Breast epithelium (tissue), 4 donors: ENCODE data around the gene CACNA1H. TPM values are rescaled to one million over a fixed set of nuclear protein-coding genes. Genes with fewer than 3 reads are reported as not detected.

Source experiments
- DNase-seq, 2 donors: peaks; one replicate each; pipeline ENCODE4 v3.0.0-alpha.2; 2019; ENCODE audit warnings: low spot score in 2 of 2
- H3K27ac ChIP-seq, 2 donors: fragments of 200-600 bp; sonication (generic) in 1 of 2; one replicate each; pipeline ENCODE4 v1.5.1; 2016 to 2019; ENCODE audit warnings: mild to moderate bottlenecking in 1 of 2
- H3K27me3 ChIP-seq, 2 donors: fragments of 200-600 bp; sonication (generic) in 1 of 2; one replicate each; pipeline versions ENCODE4 v1.5.1 to v1.6.0; 2017 to 2019; ENCODE audit warnings: control low read depth in 1 of 2, mild to moderate bottlenecking in 1 of 2
- H3K36me3 ChIP-seq: fragments of 200-600 bp; one replicate; pipeline ENCODE4 v1.5.1; 2019
- H3K4me1 ChIP-seq, 2 donors: fragments of 200-600 bp; sonication (generic); one replicate each; pipeline ENCODE4 v1.5.1; 2016 to 2019; ENCODE audit warnings: control low read depth in 1 of 2
- H3K4me3 ChIP-seq, 3 donors: fragments of 200-600 bp; sonication (generic); 1 replicate in 2 of 3; 2 replicates in 1 of 3; pipeline ENCODE4 v1.5.1; 2016 to 2019; ENCODE audit warnings: mild to moderate bottlenecking in 3 of 3, moderate library complexity in 2 of 3
- H3K9me3 ChIP-seq, 2 donors: fragments of 200-600 bp; sonication (generic) in 1 of 2; one replicate each; pipeline ENCODE4 v1.5.1; 2016 to 2019; ENCODE audit warnings: control low read depth in 1 of 2
- POLR2A ChIP-seq: fragments of 450-650 bp; IDR thresholded peaks from one replicate; pipeline ENCODE4 v1.6.1; 2016; ENCODE audit warnings: antibody characterized with exemption, mild to moderate bottlenecking, moderate library complexity
- POLR2AphosphoS5 ChIP-seq, 3 donors: sonication (generic); formaldehyde crosslinking; IDR thresholded peaks; one replicate each; pipeline ENCODE4 v1.6.1; 2017; ENCODE audit warnings: antibody characterized with exemption in 3 of 3
- intact Hi-C: fragments of 100-400 bp; cut with DNase I; formaldehyde crosslinking; loops from one replicate; pipeline ENCODE4 v1.15.1; 2023; ENCODE audit warnings: low total_unique reads
- total RNA-seq, 3 donors: library from RNA; depleted of rRNA; stranded (reverse); fragments of >200 nt; gene quantifications; one replicate each; pipeline ENCODE4 v1.1.0, GENCODE V29; 2016
- TF ChIP-seq, protein P1 (sequence below), 3 donors: fragments of 450-650 bp; IDR thresholded peaks; one replicate each; pipeline ENCODE4 v1.5.1; 2016 to 2017; ENCODE audit warnings: antibody characterized with exemption in 3 of 3, mild to moderate bottlenecking in 3 of 3, moderate library complexity in 3 of 3

The CACNA1H gene
- total RNA-seq, 3 donors from 2014 or later, result 1.6 to 2.5 (median 2.2) TPM

GRCh38 chr16:1126586-1126985 is 26.3 kb upstream of the CACNA1H start:
- Histone ChIP-seq H3K27me3 (peaks cover 0 to 87% of the 10 kb centered on the region in 2 donors), H3K4me1 (no peaks in the 10 kb centered on the region), H3K9me3 (no peaks in the 10 kb centered on the region), H3K27ac (no peak overlapping the region), H3K36me3 (no peaks in the 10 kb centered on the region), H3K4me3 (no peak overlapping the region)
- intact Hi-C loops, result no loop called here
- no peak for DNase-seq
- TF ChIP-seq POLR2AphosphoS5 (IDR thresholded peaks at IDR 0.05), result no peak
- TF ChIP-seq, protein P1, sequence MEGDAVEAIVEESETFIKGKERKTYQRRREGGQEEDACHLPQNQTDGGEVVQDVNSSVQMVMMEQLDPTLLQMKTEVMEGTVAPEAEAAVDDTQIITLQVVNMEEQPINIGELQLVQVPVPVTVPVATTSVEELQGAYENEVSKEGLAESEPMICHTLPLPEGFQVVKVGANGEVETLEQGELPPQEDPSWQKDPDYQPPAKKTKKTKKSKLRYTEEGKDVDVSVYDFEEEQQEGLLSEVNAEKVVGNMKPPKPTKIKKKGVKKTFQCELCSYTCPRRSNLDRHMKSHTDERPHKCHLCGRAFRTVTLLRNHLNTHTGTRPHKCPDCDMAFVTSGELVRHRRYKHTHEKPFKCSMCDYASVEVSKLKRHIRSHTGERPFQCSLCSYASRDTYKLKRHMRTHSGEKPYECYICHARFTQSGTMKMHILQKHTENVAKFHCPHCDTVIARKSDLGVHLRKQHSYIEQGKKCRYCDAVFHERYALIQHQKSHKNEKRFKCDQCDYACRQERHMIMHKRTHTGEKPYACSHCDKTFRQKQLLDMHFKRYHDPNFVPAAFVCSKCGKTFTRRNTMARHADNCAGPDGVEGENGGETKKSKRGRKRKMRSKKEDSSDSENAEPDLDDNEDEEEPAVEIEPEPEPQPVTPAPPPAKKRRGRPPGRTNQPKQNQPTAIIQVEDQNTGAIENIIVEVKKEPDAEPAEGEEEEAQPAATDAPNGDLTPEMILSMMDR (IDR thresholded peaks at IDR 0.05), result no peak
- no peak for TF ChIP-seq POLR2A

- Histone ChIP-seq H3K36me3 (no peaks in the 10 kb centered on the region), H3K9me3 (no peaks in the 10 kb centered on the region), H3K4me3 (no peak overlapping the region), H3K4me1 (no peaks in the 10 kb centered on the region), H3K27me3 (peaks cover 0 to 88% of the 10 kb centered on the region in 2 donors), H3K27ac (no peak overlapping the region)
- intact Hi-C loops, result no loop called here
- TF ChIP-seq POLR2A, result no peak
- no peak for TF ChIP-seq POLR2AphosphoS5 (IDR thresholded peaks at IDR 0.05)
- TF ChIP-seq, protein P1 (IDR thresholded peaks at IDR 0.05), result no peak
- DNase-seq, result no peak
These were observed 25.8 kb upstream of the CACNA1H start for GRCh38 chr16:1127101-1127500.

DNA sequence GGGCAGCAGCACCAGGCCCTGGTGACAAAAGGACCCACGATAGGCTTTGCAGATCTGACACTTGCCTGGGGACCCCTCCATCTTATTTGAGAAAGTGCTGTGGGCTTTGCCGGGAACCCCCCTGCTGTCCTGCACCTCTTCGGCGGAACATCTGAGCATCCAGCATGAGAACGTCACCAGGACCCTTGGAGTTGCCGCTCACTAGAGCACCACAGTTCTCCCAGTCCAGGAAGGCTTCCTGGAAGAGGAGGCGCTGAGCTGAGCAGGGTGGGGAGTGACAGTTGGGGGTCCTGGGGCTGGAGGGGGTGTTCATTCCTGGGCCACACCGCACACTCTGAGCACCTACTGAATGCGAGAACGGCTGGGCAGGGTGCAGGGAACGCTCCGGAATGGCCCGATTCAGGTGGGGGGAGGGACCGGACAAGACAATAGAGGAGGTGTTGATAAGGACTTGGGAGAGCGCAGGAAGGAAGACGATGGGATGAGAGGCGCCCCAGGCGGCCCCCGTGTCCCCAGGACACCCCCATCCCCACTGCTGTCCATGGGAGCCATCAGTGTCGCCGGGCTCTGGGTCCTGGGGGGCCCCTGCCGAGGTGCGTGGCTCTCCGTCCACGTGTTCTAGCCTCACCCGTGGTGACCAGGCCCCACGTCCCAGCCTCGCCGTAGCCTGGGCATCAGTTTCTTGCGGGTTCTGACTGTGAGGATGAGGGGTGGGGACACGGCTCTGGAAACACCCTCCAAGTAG is 24.8 kb upstream of the CACNA1H start:
- H3K4me3 ChIP-seq, result no peak overlapping the region
- H3K27me3 ChIP-seq, result peaks cover 0 to 88% of the 10 kb centered on the region in 2 donors
- no peak for DNase-seq
- H3K36me3 ChIP-seq, result no peaks in the 10 kb centered on the region
- TF ChIP-seq, protein P1 (IDR thresholded peaks at IDR 0.05), result no peak
- TF ChIP-seq POLR2AphosphoS5 (IDR thresholded peaks at IDR 0.05), result no peak
- no peak for TF ChIP-seq POLR2A
- intact Hi-C loops, result no loop called here
- no peaks in the 10 kb centered on the region for H3K9me3 ChIP-seq
- H3K27ac ChIP-seq, result no peak overlapping the region
- no peaks in the 10 kb centered on the region for H3K4me1 ChIP-seq

DNA sequence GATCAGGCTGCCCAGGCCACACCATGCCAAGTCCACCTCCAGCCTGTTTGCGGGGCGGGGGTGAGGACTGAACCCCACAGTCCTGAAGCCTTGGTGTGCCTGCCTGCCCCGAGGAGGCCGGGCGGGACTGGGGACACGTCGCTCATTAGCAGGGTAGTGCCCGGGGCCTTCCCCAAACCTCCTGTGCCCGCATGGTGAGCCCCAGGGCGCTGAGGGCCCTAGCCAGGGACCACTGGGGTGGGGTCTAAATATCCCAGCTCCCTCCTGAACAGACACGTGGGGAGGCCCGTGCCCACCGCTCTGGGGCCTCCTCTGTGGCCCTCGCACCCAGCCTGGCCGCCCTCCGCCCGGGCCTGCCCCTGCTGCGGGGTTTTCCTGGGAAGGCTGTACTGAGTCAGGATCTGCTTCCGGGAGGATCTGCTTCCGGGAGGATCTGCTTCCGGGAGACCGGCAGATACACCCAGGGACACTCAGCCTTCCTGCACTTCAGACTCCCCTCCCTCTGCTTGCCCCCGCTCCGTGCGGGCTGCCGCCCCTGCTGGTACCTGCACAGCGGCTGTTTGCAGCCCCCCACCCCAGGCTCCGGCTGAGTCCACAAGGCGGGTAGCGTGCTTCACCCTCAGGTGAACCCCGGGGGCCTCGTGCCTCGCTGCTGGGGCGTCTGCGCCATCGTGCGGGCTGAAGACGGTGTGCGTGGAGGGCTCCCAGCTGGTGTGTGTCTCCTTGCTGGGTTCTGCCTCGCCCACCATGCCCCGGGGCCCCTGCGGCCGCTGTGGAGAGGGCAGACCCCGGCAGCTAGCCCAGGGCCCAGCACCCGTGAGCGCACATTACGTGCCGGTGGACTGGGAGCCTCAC is 23.6 kb upstream of the CACNA1H start:
- intact Hi-C loops, result no loop called here
- DNase-seq, result no peak
- Histone ChIP-seq H3K36me3 (no peaks in the 10 kb centered on the region), H3K27me3 (peaks cover 0 to 88% of the 10 kb centered on the region in 2 donors), H3K4me3 (no peak overlapping the region), H3K4me1 (no peaks in the 10 kb centered on the region), H3K27ac (no peak overlapping the region), H3K9me3 (no peaks in the 10 kb centered on the region)
- TF ChIP-seq POLR2A (no peak), POLR2AphosphoS5 (IDR thresholded peaks at IDR 0.05) (no peak)
- TF ChIP-seq, protein P1 (IDR thresholded peaks at IDR 0.05), result no peak

DNA sequence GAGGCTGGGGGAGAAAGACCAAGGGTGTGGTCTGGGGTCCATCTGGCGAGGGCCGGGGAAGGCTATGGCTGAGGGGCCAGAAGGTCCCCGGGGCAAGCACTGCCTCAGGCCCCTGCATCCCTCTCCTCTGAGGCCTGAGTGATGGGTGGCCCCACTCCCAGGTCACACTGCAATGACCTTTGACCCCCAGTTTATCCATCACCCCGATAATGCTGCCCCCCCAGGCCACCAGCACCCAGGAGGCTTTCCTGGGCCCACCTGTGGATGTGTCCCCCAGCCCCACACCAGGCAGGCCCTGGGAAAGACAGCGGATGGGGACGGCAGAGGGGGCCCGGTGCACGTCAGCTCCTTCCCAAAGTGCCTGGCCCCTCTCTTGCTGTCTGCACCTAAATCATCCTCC is 22.5 kb upstream of the CACNA1H start:
- no peak overlapping the region for H3K27ac ChIP-seq
- H3K4me3 ChIP-seq, result no peak overlapping the region
- H3K27me3 ChIP-seq, result peaks cover 0 to 86% of the 10 kb centered on the region in 2 donors
- no peaks in the 10 kb centered on the region for H3K9me3 ChIP-seq
- H3K36me3 ChIP-seq, result no peaks in the 10 kb centered on the region
- no peaks in the 10 kb centered on the region for H3K4me1 ChIP-seq
- no peak for TF ChIP-seq POLR2AphosphoS5 (IDR thresholded peaks at IDR 0.05)
- TF ChIP-seq POLR2A, result no peak
- TF ChIP-seq, protein P1 (IDR thresholded peaks at IDR 0.05), result no peak
- intact Hi-C loops, result no loop called here
- no peak for DNase-seq
